Ascending aorta (tissue), 2 donors: ENCODE data around the gene GALNT18. TPM values are rescaled to one million over a fixed set of nuclear protein-coding genes. Genes with fewer than 3 reads are reported as not detected.

ENCODE experiments used
- DNase-seq, 2 donors: peaks; one replicate each; pipeline ENCODE4 v3.0.0-alpha.2; 2019; ENCODE audit warnings: low spot score in 2 of 2
- H3K27ac ChIP-seq, 2 donors: fragments of 200-600 bp; sonication (generic); one replicate each; pipeline ENCODE4 v1.5.1; 2016 to 2017; ENCODE audit warnings: mild to moderate bottlenecking in 1 of 2
- H3K27me3 ChIP-seq: fragments of 200-600 bp; sonication (generic); one replicate; pipeline ENCODE4 v1.5.1; 2017
- H3K36me3 ChIP-seq, 2 donors: fragments of 200-600 bp; sonication (generic); one replicate each; pipeline ENCODE4 v1.5.1; 2016
- H3K4me1 ChIP-seq, 2 donors: fragments of 200-600 bp; sonication (generic); one replicate each; pipeline ENCODE4 v1.5.1; 2016 to 2017; ENCODE audit warnings: mild to moderate bottlenecking in 1 of 2
- H3K4me3 ChIP-seq, 2 donors: fragments of 200-600 bp; sonication (generic); one replicate each; pipeline ENCODE4 v1.5.1; 2016 to 2017; ENCODE audit warnings: mild to moderate bottlenecking in 1 of 2
- H3K9me3 ChIP-seq, 2 donors: fragments of 200-600 bp; sonication (generic); one replicate each; pipeline ENCODE4 v1.5.1; 2016
- intact Hi-C: fragments of 100-400 bp; cut with DNase I; formaldehyde crosslinking; loops from one replicate; pipeline ENCODE4 v1.15.1; 2023
- total RNA-seq: library from RNA; depleted of rRNA; stranded (reverse); fragments of >200 nt; gene quantifications from one replicate; pipeline ENCODE4 v1.1.0, GENCODE V29; 2016
- TF ChIP-seq, protein P1 (sequence below), 3 experiments: fragments of 200-600 bp in 2 of 3; fragments of 450-650 bp in 1 of 3; sonication (generic) in 2 of 3; IDR thresholded peaks; one replicate each; pipeline ENCODE4 v1.5.1; 2016 to 2019; ENCODE audit warnings: antibody characterized with exemption in 3 of 3, mild to moderate bottlenecking in 1 of 3, moderate library complexity in 1 of 3

The GALNT18 gene
- total RNA-seq, 1 donor from 2014 or later, result 53.5 TPM

DNA sequence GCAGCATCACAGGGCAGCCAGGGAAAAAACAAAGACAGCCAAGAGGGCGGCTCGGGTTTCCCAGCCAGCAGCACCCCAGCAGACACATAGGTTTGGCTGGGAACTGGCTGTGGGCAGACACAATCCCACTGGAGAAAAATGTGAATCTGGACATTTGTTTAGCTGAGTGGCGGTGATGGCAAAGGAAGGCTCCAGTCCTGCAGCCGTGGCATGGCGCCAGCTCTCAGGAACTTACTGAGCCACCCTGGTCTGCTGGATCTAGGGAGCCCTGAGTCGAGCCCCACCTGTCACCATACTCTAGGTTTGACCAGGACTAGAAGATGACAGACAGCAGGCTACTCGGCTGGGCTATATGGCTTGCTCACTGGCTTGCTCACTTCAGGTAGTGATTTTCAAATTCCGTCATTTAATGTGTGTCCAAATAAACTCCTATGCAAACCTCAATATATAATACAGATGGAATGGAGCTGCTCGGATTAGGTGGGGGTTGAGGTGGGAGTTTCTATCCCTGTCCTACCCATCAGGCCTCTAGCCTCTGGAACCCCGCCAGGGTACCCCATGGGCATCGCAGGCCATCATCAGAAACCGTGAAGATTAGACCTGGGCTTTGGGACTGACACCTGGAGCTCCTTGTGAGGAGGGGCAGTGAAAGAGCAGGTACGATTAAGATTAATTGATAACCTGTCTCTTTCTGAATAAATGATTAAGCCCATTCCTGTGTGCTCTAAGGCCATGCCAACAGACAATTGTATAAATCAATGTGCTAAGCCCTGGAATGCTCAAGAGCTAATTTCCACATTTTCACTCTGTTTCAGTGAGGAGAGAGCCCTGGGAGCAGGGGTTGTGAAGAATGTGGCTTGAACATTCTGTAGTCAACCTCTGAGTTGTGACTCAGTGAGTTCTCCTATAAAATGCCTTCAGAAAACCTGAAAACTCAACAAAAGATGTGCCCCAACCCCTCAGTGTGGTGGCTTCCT, 42.5 kb downstream of the GALNT18 start:
- Histone ChIP-seq H3K27me3 (no peaks in the 10 kb centered on the region), H3K27ac (peak overlapping the region; percentile 23 to 72)
- intact Hi-C loops, result no loop called here

DNA sequence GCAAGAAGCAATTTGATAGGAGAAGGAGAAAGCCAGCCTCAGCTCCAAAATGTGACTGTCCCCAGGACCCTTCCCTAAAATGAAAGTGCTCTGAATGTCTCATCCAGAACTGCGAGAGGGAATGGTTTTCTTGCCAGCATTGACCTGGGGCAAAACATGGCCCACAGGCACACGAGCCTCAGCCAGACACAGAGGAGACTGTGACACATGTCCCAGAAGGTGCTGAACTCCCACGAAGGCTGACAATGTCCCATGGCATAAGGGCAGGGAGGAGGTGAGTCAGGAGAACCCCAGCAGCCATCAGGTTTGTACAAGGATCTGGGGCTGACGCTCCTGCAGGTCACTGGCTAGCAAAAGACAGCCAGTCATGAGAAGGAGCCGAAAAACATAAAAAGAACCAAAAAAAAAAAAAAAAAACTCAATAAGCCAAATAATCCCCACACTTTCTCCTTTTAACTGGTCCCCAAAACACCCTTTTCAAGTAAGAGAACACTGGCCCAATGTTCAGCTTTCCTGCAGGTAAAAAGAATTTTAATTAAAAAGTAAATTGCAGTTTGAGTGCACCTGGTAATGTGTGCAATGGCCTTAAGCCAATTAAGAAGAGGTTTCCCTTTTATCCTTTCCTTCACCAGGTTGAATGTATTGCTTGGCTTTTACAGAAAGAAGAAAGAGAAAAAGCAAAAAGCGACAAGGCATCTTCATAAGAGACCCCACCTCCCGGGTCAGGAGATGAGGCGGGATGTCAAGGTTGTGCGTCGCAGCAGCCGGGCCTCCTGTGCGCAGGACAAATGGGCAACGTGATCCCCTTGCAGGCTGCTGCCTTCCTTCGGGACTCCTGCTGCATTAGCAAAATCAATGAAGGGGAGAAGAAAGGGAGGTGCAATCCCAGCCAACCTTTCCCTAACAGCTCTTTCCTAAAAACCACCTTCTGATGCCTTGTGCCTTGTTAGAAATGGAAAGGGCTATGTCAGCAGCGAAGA, 43.6 kb downstream of the GALNT18 start:
- Histone ChIP-seq H3K27ac (peak overlapping the region; percentile 23 to 72), H3K9me3 (no peaks in the 10 kb centered on the region), H3K27me3 (no peaks in the 10 kb centered on the region), H3K4me1 (peaks cover 4 to 14% of the 10 kb centered on the region in 2 donors), H3K4me3 (no peak overlapping the region), H3K36me3 (no peaks in the 10 kb centered on the region)
- intact Hi-C loops, result no loop called here
- TF ChIP-seq, protein P1, sequence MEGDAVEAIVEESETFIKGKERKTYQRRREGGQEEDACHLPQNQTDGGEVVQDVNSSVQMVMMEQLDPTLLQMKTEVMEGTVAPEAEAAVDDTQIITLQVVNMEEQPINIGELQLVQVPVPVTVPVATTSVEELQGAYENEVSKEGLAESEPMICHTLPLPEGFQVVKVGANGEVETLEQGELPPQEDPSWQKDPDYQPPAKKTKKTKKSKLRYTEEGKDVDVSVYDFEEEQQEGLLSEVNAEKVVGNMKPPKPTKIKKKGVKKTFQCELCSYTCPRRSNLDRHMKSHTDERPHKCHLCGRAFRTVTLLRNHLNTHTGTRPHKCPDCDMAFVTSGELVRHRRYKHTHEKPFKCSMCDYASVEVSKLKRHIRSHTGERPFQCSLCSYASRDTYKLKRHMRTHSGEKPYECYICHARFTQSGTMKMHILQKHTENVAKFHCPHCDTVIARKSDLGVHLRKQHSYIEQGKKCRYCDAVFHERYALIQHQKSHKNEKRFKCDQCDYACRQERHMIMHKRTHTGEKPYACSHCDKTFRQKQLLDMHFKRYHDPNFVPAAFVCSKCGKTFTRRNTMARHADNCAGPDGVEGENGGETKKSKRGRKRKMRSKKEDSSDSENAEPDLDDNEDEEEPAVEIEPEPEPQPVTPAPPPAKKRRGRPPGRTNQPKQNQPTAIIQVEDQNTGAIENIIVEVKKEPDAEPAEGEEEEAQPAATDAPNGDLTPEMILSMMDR (IDR thresholded peaks at IDR 0.05), result no peak
- DNase-seq, result no peak

More for the DNA sequence above, 42.5 kb downstream of the GALNT18 start:
- DNase-seq, result no peak
- Histone ChIP-seq H3K4me3 (no peak overlapping the region), H3K36me3 (no peaks in the 10 kb centered on the region), H3K4me1 (peaks cover 4 to 21% of the 10 kb centered on the region in 2 donors), H3K9me3 (no peaks in the 10 kb centered on the region)
- TF ChIP-seq, protein P1 (IDR thresholded peaks at IDR 0.05), result no peak

DNA sequence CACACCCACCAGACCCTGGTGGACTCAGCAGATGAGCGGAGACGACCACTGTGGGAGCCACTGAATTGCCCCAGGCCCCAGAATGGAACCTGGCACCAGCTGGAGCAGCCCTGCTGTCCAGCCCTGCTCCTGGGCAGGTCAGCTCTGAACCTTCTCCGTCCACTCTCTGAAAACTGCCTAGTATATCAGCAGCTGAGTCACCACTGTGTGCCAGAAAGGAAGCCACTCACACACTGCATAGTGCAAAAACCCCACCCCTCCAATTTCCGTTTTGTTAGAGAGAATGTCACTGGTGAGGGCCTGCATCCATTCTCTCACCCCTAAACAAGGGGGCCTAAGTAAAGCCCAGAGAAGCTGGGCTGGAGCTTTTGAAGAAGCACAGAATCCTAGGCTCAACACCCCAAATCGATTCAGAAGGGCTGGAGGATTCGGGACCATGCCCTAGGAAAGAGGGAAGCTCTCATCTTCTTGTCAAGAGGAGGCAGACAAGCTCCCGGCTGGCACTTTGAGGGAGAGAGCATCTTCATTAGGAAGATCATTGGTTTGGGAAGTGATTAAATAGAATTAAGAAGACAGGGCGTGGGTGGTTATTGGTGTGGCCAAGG, 44.5 kb downstream of the GALNT18 start:
- peak overlapping the region; percentile 20 to 72 for H3K27ac ChIP-seq
- TF ChIP-seq, protein P1 (IDR thresholded peaks at IDR 0.05), result no peak
- intact Hi-C loops, result no loop called here

DNA sequence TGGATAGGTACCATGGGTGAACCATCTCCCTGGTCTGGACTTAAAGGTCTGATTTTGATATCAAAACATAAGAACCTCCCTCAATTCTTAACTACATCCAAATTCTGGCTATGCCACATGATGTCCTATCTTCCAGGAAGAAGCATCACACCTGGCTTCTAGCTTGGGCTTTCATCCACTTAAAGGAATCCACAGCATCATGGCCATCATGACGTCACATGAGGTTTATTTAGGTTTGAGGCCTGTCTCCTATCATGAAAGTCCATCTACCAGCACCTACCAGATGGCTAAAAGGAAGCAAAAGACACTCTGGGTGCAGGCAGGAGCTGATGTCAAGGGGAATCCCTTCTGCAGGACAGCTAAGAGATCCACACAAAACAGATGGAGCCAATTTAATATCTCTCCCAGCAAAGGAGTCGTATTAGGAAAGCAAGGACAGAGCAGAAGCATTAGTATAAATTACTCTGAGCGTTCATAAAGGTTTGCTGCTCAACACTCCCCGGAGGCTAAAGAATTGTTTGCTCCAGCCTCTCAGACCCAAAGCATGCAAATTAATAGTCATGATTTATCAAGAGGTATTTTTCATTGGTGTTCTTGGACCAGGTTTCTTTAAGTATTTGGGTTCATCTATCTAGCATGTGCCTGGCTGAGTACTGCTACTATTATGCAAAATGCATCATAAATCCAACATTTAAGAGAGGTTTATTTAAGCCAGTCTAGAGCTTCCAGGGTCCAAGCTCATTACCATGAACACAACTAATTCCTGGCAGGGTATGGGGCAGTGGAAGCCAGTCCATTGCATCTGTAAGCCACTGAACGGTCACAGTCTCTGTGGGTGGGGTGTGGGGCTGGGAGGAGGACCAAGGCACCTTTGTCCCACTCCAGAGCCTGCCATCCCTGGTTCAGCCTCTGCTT, 47.2 kb downstream of the GALNT18 start:
- no peaks in the 10 kb centered on the region for H3K27me3 ChIP-seq
- H3K27ac ChIP-seq, result no peak overlapping the region

More for the DNA sequence above, 44.5 kb downstream of the GALNT18 start:
- no peaks in the 10 kb centered on the region for H3K9me3 ChIP-seq
- no peaks in the 10 kb centered on the region for H3K27me3 ChIP-seq
- DNase-seq, result no peak
- peaks cover 7 to 17% of the 10 kb centered on the region in 2 donors for H3K4me1 ChIP-seq
- no peaks in the 10 kb centered on the region for H3K36me3 ChIP-seq
- no peak overlapping the region for H3K4me3 ChIP-seq

More for the DNA sequence above, 47.2 kb downstream of the GALNT18 start:
- Histone ChIP-seq H3K9me3 (no peaks in the 10 kb centered on the region), H3K4me1 (peaks cover 12 to 26% of the 10 kb centered on the region in 2 donors), H3K4me3 (no peak overlapping the region), H3K36me3 (no peaks in the 10 kb centered on the region)
- intact Hi-C loops, result no loop called here
- no peak for DNase-seq
- TF ChIP-seq, protein P1 (IDR thresholded peaks at IDR 0.05), result no peak
